Large intestine (tissue), 3 donors: ENCODE measurements around the gene KDM4C. TPM values are rescaled to one million over a fixed set of nuclear protein-coding genes. Genes with fewer than 3 reads are reported as not detected.
"Not testable (repeated sequence)": the region's sequence is repeated elsewhere in the genome, so short reads cannot be mapped to it uniquely, and the experiment has no call there.

ENCODE experiments used
- DNase-seq, 2 donors: peaks; one replicate each; pipeline versions ENCODE4 v3.0.0 to v3.0.0-alpha.2; 2013
- H3K27ac ChIP-seq: one replicate; pipeline ENCODE4 v1.5.1; 2013; ENCODE audit warnings: low read length
- H3K27me3 ChIP-seq: 2 replicates; pipeline ENCODE4 v1.6.1; 2013; ENCODE audit warnings: low read length; ENCODE audit not compliant: control insufficient read depth, insufficient read depth
- H3K36me3 ChIP-seq: 2 replicates; pipeline ENCODE4 v1.6.1; 2013; ENCODE audit warnings: low read length; ENCODE audit not compliant: control insufficient read depth, insufficient read depth
- H3K4me1 ChIP-seq: one replicate; pipeline ENCODE4 v1.6.1; 2013; ENCODE audit warnings: low read length; ENCODE audit not compliant: control insufficient read depth, insufficient read depth
- H3K4me3 ChIP-seq: one replicate; pipeline ENCODE4 v1.5.1; 2013; ENCODE audit warnings: low read length
- H3K9me3 ChIP-seq: one replicate; pipeline ENCODE4 v1.6.1; 2013; ENCODE audit warnings: mild to moderate bottlenecking, low read depth, low read length, moderate library complexity; ENCODE audit not compliant: control insufficient read depth
- WGBS: methylation state at CpG from one replicate; pipeline ENCODE4 v1.1.5; 2013; ENCODE audit warnings: low lambda C conversion rate; ENCODE audit not compliant: insufficient coverage; 5-methylcytosine and 5-hydroxymethylcytosine counted together
- polyA plus RNA-seq: library from polyadenylated mRNA; unstranded; fragments of 120-200 nt; gene quantifications from one replicate; pipeline ENCODE4 v1.2.1, GENCODE V29; 2013

Gene KDM4C
- polyA plus RNA-seq, 1 donor: 27.2 TPM

DNA sequence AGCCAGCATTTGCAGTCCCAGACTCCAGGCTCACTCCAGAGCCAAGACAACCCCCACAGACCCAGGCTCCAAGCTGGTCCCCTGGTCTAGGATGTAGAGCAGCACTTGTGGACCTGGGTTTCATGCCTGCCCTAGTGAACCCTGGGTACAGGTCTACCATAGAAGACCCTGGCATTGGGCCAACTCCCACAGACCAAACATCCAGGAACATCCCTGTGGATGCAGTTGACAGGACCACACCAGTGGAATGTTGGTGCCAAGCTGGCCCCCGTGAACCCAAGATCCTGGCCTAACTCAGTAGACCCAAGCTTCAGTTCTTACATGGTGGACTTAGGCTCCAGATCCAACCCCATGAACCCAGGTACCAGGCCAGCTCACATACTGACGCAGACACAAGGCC is 250.6 kb downstream of the KDM4C start:
- H3K4me1 ChIP-seq: no peaks in the 10 kb centered on the region
- H3K4me3 ChIP-seq: no peak overlapping the region
- no CpG with 5 or more reads among the region's 2 CpGs for WGBS
- H3K27ac ChIP-seq: no peak overlapping the region
- no peak for DNase-seq
- no peaks in the 10 kb centered on the region for H3K9me3 ChIP-seq
- no peaks in the 10 kb centered on the region for H3K27me3 ChIP-seq
- H3K36me3 ChIP-seq: peaks cover 29% of the 10 kb centered on the region

DNA sequence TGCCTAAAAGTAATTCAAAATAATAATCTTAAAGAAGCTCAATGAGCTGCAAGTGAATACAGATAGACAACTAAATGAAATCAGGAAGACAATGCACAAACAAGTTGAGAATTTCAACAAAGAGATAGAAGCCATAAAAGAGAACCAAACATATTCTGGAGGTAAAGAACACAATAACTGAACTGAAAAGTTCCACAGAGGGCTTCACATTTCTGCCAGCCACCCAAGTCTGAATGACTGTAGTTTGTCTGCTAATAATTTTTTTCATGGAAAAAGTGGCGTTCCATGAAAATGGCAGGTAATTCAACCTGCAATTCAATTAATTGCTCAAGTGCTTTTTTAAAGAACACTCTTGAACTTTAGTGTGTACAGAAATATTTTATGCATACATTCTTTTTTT is 251.3 kb downstream of the KDM4C start:
- Histone ChIP-seq H3K27me3 (no peaks in the 10 kb centered on the region), H3K36me3 (peaks cover 32% of the 10 kb centered on the region), H3K4me3 (no peak overlapping the region), H3K4me1 (no peaks in the 10 kb centered on the region), H3K27ac (no peak overlapping the region), H3K9me3 (no peaks in the 10 kb centered on the region)
- DNase-seq: no peak
- no CpG with 5 or more reads among the region's 1 CpG for WGBS

DNA sequence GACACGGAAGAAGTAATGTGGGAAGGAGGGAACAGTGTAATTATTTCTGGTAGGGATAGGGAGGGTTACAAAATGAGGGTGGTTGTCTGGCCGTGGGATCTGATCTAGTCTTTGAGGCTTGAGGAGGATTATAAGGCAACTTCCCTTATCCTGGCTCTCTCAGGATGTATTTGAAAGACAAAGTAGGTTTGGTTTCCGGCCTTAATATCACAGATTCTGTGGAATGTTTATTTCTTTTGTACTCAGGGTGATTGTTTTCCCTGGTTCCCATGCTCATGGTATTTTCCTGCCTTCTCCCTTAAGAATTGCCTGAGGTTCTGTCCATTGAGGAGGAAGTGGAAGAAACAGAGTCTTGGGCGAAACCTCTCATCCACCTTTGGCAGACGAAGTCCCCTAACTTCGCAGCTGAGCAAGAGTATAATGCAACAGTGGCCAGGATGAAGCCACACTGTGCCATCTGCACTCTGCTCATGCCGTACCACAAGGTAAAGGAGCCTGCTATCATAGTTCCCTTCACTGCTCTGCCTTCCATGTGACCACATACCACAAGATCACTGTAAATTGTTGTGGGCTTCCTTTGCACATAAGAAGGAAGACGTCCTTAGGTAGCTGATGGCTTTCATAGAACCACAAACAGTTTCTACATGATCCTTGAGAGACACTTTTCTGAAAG is 253.8 kb downstream of the KDM4C start:
- H3K36me3 ChIP-seq: peaks cover 31% of the 10 kb centered on the region
- H3K4me1 ChIP-seq: no peaks in the 10 kb centered on the region
- H3K27ac ChIP-seq: no peak overlapping the region
- no CpG with 5 or more reads among the region's 8 CpGs for WGBS
- H3K4me3 ChIP-seq: no peak overlapping the region
- peak in 1 of 2 donors; percentile 4 for DNase-seq
- H3K27me3 ChIP-seq: no peaks in the 10 kb centered on the region
- no peaks in the 10 kb centered on the region for H3K9me3 ChIP-seq

DNA sequence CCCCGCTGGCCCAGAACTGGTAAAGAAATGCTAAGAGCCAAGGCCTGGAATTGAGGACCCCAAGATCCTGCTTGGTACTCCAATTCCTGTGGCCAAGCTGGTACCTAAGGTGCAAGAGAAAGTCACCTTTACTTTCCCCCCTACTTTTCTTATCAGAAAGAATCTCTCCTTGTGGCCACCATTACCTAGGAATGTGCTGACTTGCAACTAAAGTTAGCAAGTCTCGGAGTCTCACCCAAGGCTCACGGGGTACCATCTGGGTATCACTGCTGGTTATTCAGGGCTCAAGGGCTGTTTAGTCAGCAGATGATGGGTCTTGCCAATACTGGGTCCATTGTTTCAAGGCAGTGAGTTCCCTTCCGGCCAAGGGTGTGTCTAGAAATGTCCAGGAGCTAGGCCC is 270.2 kb downstream of the KDM4C start:
- Histone ChIP-seq H3K27me3 (no peaks in the 10 kb centered on the region), H3K27ac (no peak overlapping the region), H3K4me1 (no peaks in the 10 kb centered on the region), H3K4me3 (no peak overlapping the region), H3K9me3 (no peaks in the 10 kb centered on the region), H3K36me3 (peaks cover 15% of the 10 kb centered on the region)
- WGBS: no CpG with 5 or more reads among the region's 4 CpGs
- DNase-seq: no peak

DNA sequence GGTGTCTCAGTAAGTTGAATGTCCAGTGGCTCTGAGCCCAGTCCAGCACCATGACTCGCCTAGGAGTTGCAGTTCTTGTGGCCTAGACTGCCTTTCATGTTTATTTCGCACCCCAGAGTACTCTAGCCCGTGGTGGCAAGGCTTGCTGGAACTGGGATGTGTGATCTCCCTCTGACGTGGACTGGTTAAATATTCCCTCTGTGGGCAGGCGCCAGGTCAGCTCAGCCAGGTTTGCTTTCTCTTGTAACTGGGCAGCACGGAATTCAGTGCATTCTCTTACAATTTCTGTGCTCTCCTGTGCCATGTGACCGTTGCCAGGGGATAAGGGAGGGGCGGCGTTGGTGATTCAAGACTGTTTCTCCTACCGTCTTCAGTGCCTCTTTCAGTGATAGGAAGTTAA is 270.8 kb downstream of the KDM4C start:
- H3K9me3 ChIP-seq: no peaks in the 10 kb centered on the region
- no peak overlapping the region for H3K27ac ChIP-seq
- no CpG with 5 or more reads among the region's 10 CpGs for WGBS

DNA sequence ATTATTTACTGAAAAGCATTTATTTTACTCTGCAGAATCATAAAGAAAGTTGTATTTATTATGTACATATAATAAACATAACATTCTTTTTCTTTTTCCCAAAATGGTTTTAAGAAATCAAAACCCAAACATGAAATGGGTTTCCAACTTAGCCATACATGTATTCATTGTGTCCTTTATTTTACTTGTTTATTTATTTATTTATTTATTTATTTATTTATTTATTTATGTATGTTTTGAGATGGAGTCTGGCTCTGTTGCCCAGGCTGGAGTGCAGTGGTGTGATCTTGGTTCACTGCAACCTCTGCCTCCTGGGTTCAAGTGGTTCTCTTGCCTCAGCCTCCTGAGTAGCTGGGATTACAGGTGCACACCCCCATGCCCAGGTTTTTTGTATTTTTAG is 273.2 kb downstream of the KDM4C start:
- not testable (repeated sequence) for H3K4me1 ChIP-seq, H3K4me3 ChIP-seq, H3K27me3 ChIP-seq, H3K9me3 ChIP-seq, DNase-seq, H3K27ac ChIP-seq
- H3K36me3 ChIP-seq: peaks cover 15% of the 10 kb centered on the region

More for the DNA sequence above, 270.8 kb downstream of the KDM4C start:
- no peak for DNase-seq
- H3K27me3 ChIP-seq: no peaks in the 10 kb centered on the region
- H3K4me3 ChIP-seq: no peak overlapping the region
- peaks cover 15% of the 10 kb centered on the region for H3K36me3 ChIP-seq
- H3K4me1 ChIP-seq: no peaks in the 10 kb centered on the region

DNA sequence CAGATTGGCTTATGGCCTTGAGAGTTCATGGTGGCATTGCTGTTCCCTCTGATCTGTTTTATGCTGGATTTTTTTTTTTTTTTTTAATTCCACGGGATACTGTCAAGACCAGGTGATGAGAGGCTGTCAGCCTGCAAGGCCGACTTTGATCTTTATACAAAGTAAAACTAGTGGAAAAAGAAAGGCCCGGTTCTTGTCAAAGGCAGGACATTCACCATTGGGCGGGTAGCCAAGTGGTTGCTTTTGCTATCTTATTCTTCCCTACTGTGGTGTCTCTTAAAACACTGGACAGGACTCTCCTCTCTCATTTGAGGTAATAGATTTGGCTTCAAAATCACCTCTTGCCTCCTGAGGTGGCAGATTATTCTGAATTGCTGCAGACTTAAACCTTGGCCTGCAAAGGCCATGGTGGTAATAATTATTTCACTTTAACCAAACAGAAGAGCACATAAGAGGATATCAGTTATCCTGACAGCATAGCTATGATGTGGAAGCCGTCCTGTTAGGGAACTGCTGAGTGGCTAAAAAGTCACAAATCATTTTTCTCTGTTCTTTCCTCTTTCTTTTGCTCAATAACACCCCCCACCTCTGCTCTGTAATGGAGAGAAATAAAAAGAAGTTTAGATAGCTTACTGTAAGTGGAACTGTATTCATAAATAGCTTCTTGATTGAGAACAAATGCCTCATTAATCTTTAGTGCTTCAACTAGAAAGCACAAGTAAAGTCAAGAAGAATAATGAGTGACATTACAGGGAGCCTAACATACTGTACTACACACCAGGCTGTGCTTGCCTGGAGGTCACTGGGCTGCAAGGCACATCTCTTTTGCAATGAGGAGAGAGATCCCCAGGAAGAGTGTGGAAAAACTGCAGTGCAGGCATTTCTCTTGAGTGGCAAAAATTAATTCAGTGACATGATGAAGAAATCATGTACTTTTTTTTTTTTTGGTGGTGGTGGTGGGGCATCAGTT is 275.6 kb downstream of the KDM4C start:
- no CpG with 5 or more reads among the region's 5 CpGs for WGBS
- no peaks in the 10 kb centered on the region for H3K4me1 ChIP-seq
- peaks cover 6% of the 10 kb centered on the region for H3K36me3 ChIP-seq
- H3K4me3 ChIP-seq: no peak overlapping the region
- H3K27me3 ChIP-seq: no peaks in the 10 kb centered on the region
- no peaks in the 10 kb centered on the region for H3K9me3 ChIP-seq
- DNase-seq: no peak
- H3K27ac ChIP-seq: no peak overlapping the region

DNA sequence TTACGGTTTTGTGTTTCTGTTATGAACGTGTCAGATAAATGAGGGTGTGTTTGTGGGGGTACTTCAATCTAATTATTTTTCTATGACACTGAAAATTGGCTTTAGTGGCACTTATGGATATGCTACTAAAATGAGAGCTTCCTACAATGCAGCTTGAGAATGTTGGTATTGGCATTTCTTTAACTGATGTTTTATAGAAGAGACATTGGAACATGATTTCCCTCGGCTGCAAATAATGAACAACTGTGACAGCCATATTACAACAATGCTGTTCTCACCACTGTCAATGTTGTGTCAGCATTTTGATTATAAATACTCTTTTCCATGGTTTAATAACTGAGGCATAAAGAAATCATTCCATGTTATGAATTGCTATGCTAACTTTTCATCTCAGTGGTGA is 279.4 kb downstream of the KDM4C start:
- no CpG with 5 or more reads among the region's 3 CpGs for WGBS
- no peak overlapping the region for H3K4me3 ChIP-seq
- H3K4me1 ChIP-seq: no peaks in the 10 kb centered on the region
- no peaks in the 10 kb centered on the region for H3K27me3 ChIP-seq
- H3K9me3 ChIP-seq: no peaks in the 10 kb centered on the region
- no peak overlapping the region for H3K27ac ChIP-seq
- peaks cover 2% of the 10 kb centered on the region for H3K36me3 ChIP-seq
- no peak for DNase-seq

DNA sequence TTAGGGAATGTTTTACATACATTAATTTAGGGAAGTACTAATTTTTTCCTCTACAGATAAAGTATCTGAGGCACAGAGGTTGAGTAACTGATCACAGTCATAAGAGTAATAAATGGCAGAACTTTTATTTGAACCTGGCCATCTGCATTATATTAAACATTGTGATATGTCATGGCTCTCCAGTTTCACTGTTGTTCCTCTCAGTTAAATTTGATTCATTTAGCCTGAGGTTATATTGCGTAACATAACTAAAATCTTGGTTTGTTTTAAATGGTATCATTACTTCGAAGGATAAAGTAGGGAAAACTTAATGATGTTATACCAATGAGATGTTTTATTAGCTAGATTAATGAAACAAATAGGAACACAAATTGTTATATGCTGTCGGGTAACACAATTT is 284.4 kb downstream of the KDM4C start:
- Histone ChIP-seq H3K4me1 (no peaks in the 10 kb centered on the region), H3K9me3 (no peaks in the 10 kb centered on the region), H3K27me3 (no peaks in the 10 kb centered on the region), H3K36me3 (no peaks in the 10 kb centered on the region), H3K4me3 (no peak overlapping the region), H3K27ac (no peak overlapping the region)
- WGBS: 100% methylated on average over 3 of the region's 3 CpGs
- no peak for DNase-seq

DNA sequence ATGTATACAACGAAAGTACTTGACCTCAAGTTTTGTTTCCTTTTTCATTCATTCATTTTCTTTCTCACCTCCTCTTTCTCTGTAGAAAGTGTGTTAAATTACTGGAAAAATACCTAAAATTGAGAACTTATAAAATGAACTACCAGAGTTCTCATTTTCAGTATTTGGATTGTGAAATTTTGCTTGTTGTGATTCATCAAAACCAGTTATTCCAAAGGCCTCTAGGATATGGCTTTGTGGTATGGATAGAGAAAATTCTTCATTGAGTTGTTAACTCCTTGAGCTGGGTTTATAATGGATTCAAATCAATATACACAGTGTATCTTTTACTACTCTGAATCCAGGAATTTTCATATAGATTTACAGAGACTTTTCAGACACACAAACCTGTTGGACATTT is 287.6 kb downstream of the KDM4C start:
- no peak for DNase-seq
- 100% methylated on average over 1 of the region's 1 CpG for WGBS
- no peaks in the 10 kb centered on the region for H3K4me1 ChIP-seq

More for the DNA sequence above, 287.6 kb downstream of the KDM4C start:
- Histone ChIP-seq H3K27ac (no peak overlapping the region), H3K27me3 (no peaks in the 10 kb centered on the region), H3K9me3 (no peaks in the 10 kb centered on the region), H3K4me3 (no peak overlapping the region), H3K36me3 (peaks cover 9% of the 10 kb centered on the region)
